Type B pancreatic cell (in vitro differentiated cells): ENCODE measurements around the gene INO80C. TPM values are rescaled to one million over a fixed set of nuclear protein-coding genes. Genes with fewer than 3 reads are reported as not detected.

Experiments used
- DNase-seq: peaks from one replicate; pipeline ENCODE4 v3.0.0; 2021; ENCODE audit warnings: mixed read lengths; ENCODE audit not compliant: unreplicated experiment; ENCODE audit errors: extremely low spot score
- H3K27ac Mint-ChIP-seq: 2 replicates; pipeline ENCODE4 v1.8.0; 2021; ENCODE audit warnings: mild to moderate bottlenecking, mixed read lengths
- H3K27me3 Mint-ChIP-seq: 2 replicates; pipeline ENCODE4 v1.8.0; 2021; ENCODE audit warnings: mixed read lengths
- H3K36me3 Mint-ChIP-seq: 2 replicates; pipeline ENCODE4 v1.8.0; 2021; ENCODE audit warnings: mixed read lengths
- H3K4me1 Mint-ChIP-seq: one replicate; pipeline ENCODE4 v1.8.0; 2021; ENCODE audit warnings: mixed read lengths; ENCODE audit not compliant: unreplicated experiment
- H3K4me3 Mint-ChIP-seq: 2 replicates; pipeline ENCODE4 v1.8.0; 2021; ENCODE audit warnings: mild to moderate bottlenecking, mixed read lengths
- H3K9me3 Mint-ChIP-seq: 2 replicates; pipeline ENCODE4 v1.8.0; 2021; ENCODE audit warnings: mixed read lengths
- CTCF ChIP-seq: fragments of 200-600 bp; sonication (generic); conservative IDR thresholded peaks from 2 replicates; pipeline ENCODE4 v1.5.0; 2021; ENCODE audit warnings: antibody characterized with exemption, mild to moderate bottlenecking
- total RNA-seq: library from RNA; stranded (reverse); gene quantifications from 2 replicates; pipeline ENCODE4 v1.2.1, GENCODE V29; 2021; ENCODE audit warnings: low replicate concordance

The INO80C gene
- total RNA-seq, 1 donor from 2014 or later = 22.6 TPM

DNA sequence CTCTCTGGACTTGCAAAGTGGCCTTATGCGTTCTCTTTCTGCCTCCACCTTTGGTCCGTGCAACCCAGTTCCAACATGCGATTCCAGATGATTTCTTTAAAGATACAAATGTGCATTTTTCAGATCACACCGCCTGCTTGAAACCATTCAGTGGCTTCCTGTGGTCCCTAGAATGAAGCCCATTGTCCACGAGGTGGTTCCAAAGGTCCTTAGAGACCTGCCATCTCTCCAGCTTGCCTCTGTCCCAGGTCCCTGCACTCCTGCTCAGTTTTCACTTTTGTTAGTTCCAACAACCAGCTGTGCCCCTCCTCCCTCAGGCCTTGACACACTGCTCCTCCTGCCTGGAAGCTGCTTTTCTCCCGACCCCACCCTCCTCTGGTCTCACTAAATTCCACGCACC lies 3.6 kb upstream of the INO80C start:
- no peak for TF ChIP-seq CTCF
- Mint-ChIP-seq H3K4me3 (peak overlapping the region; percentile 8), H3K36me3 (no peaks in the 10 kb centered on the region), H3K27me3 (peaks cover 9% of the 10 kb centered on the region), H3K4me1 (peaks cover 8% of the 10 kb centered on the region), H3K27ac (peak overlapping the region; percentile 2), H3K9me3 (peaks cover 7% of the 10 kb centered on the region)
- DNase-seq = no peak

GRCh38 chr18:35500113-35500512 lies 2.4 kb upstream of the INO80C start:
- Mint-ChIP-seq H3K27me3 (peaks cover 6% of the 10 kb centered on the region), H3K4me1 (peaks cover 8% of the 10 kb centered on the region), H3K4me3 (peak overlapping the region; percentile 54), H3K27ac (peak overlapping the region; percentile 48), H3K36me3 (no peaks in the 10 kb centered on the region), H3K9me3 (peaks cover 7% of the 10 kb centered on the region)
- TF ChIP-seq CTCF = no peak
- DNase-seq = no peak

- TF ChIP-seq CTCF = no peak
- Mint-ChIP-seq H3K27ac (peak overlapping the region; percentile 98), H3K9me3 (peaks cover 7% of the 10 kb centered on the region), H3K36me3 (no peaks in the 10 kb centered on the region), H3K4me3 (peak overlapping the region; percentile 99), H3K4me1 (peaks cover 8% of the 10 kb centered on the region), H3K27me3 (peaks cover 3% of the 10 kb centered on the region)
- DNase-seq = no peak
Measured at GRCh38 chr18:35497027-35497369, 762 bp downstream of the INO80C start.

GRCh38 chr18:35495536-35496314 lies 2.0 kb downstream of the INO80C start:
- no peaks in the 10 kb centered on the region for H3K36me3 Mint-ChIP-seq
- DNase-seq = no peak
- H3K27me3 Mint-ChIP-seq = peaks cover 3% of the 10 kb centered on the region
- H3K9me3 Mint-ChIP-seq = peaks cover 7% of the 10 kb centered on the region
- peaks cover 14% of the 10 kb centered on the region for H3K4me1 Mint-ChIP-seq
- no peak for TF ChIP-seq CTCF
- peak overlapping the region; percentile 98 for H3K27ac Mint-ChIP-seq
- H3K4me3 Mint-ChIP-seq = peak overlapping the region; percentile 99

DNA sequence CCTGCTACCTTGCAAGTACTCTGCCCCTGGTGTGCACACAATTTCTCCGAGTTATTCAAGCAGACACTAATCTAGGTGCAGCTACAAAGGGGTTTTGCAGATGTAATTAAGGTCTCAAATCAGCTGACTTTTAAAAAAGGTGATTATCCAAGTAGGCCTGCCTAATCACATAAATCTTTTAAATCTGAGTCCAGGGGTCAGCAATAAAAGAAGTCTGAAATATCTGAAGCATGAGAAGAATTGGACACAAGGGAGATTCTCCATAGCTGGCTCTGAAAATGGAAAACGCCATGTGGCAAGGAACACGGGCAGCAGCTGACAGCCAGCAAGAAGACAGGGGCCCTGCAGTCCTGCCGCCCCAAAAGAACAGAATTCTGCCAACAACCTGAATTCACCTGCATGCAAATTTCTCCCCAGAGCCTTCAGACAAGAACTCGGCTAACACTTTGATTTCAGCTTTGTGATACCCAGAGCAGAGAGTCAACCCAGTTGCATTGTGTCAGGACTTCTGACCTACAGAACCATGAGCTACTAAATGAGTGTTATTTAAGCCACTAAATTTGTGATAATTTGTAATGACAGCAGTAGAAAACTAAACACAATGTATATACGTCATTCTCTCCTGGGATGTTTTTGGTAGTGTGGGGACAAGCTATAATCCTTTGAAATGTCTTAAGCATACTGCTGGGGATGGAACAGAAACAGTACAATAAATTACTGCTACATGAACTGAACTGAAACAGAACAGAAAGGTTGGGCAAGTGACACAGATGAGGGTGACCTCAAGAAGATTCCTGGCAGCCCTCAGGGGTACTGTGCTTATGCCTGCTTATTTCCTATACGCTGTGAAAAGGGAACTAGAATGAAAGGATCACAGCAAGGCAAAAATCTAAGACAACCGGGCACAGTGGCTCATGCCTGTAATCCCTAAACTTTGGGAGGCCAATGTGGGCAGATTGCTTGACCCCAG lies 3.2 kb downstream of the INO80C start:
- peaks cover 3% of the 10 kb centered on the region for H3K27me3 Mint-ChIP-seq
- no peak for TF ChIP-seq CTCF
- DNase-seq = no peak
- H3K27ac Mint-ChIP-seq = no peak overlapping the region
- H3K36me3 Mint-ChIP-seq = no peaks in the 10 kb centered on the region
- peak overlapping the region; percentile 13 for H3K4me3 Mint-ChIP-seq
- H3K4me1 Mint-ChIP-seq = peaks cover 23% of the 10 kb centered on the region
- H3K9me3 Mint-ChIP-seq = peaks cover 7% of the 10 kb centered on the region
